ENCODE measurements around the gene IGLON5.

- TF ChIP-seq CTCF (conservative IDR thresholded peaks at IDR 0.05) = no peak
- TF ChIP-seq EZH2 (IDR thresholded peaks at IDR 0.05; ENCODE audit: low read depth) = no peak
Measured at GRCh38 chr19:51354103-51354741, 42.8 kb downstream of the IGLON5 start.
